BLaER1 treated with 17β-estradiol and CSF1 and Interleukin-3, amounts not matched to agents 10 nM and 100 nM (cell line): ENCODE data around the gene PRR23E.

Experiments used
- H3K27ac ChIP-seq, 11 experiments: shearing (Covaris generic); formaldehyde crosslinking; 2 replicates each; pipeline ENCODE4 v1.8.1; 2022
- H3K27me3 ChIP-seq, 11 experiments: shearing (Covaris generic); formaldehyde crosslinking; 2 replicates each; pipeline ENCODE4 v1.8.1; 2022
- H3K36me3 ChIP-seq, 11 experiments: shearing (Covaris generic); formaldehyde crosslinking; 2 replicates each; pipeline ENCODE4 v1.8.1; 2022
- H3K4me1 ChIP-seq, 10 experiments: shearing (Covaris generic); formaldehyde crosslinking; 2 replicates each; pipeline ENCODE4 v1.8.1; 2022
- H3K4me2 ChIP-seq, 11 experiments: shearing (Covaris generic); formaldehyde crosslinking; 2 replicates each; pipeline ENCODE4 v1.8.1; 2022
- H3K4me3 ChIP-seq, 10 experiments: shearing (Covaris generic); formaldehyde crosslinking; 2 replicates each; pipeline ENCODE4 v1.8.1; 2022
- H3K9ac ChIP-seq, 11 experiments: shearing (Covaris generic); formaldehyde crosslinking; 2 replicates each; pipeline ENCODE4 v1.8.1; 2022
- H3K9me3 ChIP-seq, 11 experiments: shearing (Covaris generic); formaldehyde crosslinking; replicated peaks in 1 of 11; 2 replicates each; pipeline ENCODE4 v1.8.1; 2022
- H4K20me1 ChIP-seq, 11 experiments: shearing (Covaris generic); formaldehyde crosslinking; 2 replicates each; pipeline ENCODE4 v1.8.1; 2022
- Cebpa-rat ChIP-seq, 11 experiments: shearing (Covaris generic); IDR thresholded peaks; 2 replicates each; pipeline ENCODE4 v1.8.1; 2022

PRR23E gene

GRCh38 chr3:127220497-127220896, 27.6 kb downstream of the PRR23E start:
- peaks cover 0 to 7% (median 0%) of the 10 kb centered on the region in 11 experiments; a peak in 1 of 22 replicates for H3K36me3 ChIP-seq
- no peak overlapping the region for H3K4me3 ChIP-seq
- peak overlapping the region; percentile 65 to 91 (median 88) for H3K4me2 ChIP-seq
- no peak for TF ChIP-seq Cebpa-rat (IDR thresholded peaks at IDR 0.05)
- H4K20me1 ChIP-seq: no peaks in the 10 kb centered on the region
- H3K4me1 ChIP-seq: peaks cover 80 to 91% (median 90%) of the 10 kb centered on the region in 10 experiments
- H3K27ac ChIP-seq: peak overlapping the region in 2 of 11 experiments; percentile 18 to 78; a peak in 2 of 22 replicates
- H3K9me3 ChIP-seq: peaks cover 11 to 13% (median 12%) of the 10 kb centered on the region in 11 experiments; a peak in 21 of 22 replicates
- peaks cover 23 to 46% (median 32%) of the 10 kb centered on the region in 11 experiments; a peak in 21 of 22 replicates for H3K27me3 ChIP-seq
- peak overlapping the region in 4 of 11 experiments; percentile 1 to 38 (median 13); a peak in 4 of 22 replicates for H3K9ac ChIP-seq

- Histone ChIP-seq H3K4me3 (peak overlapping the region in 3 of 10 experiments; percentile 17 to 24 (median 22); a peak in 1 of 20 replicates), H4K20me1 (no peaks in the 10 kb centered on the region), H3K27ac (peak overlapping the region in 5 of 11 experiments; percentile 18 to 78 (median 67); a peak in 7 of 22 replicates), H3K27me3 (peaks cover 23 to 44% (median 32%) of the 10 kb centered on the region in 11 experiments; a peak in 21 of 22 replicates), H3K9me3 (peaks cover 16 to 18% (median 17%) of the 10 kb centered on the region in 11 experiments; a peak in 21 of 22 replicates), H3K4me2 (peak overlapping the region; percentile 65 to 91 (median 88)), H3K4me1 (peaks cover 75 to 86% (median 84%) of the 10 kb centered on the region in 10 experiments), H3K36me3 (peaks cover 0 to 7% (median 0%) of the 10 kb centered on the region in 11 experiments; a peak in 1 of 22 replicates), H3K9ac (peak overlapping the region in 4 of 11 experiments; percentile 1 to 38 (median 13); a peak in 4 of 22 replicates)
- no peak for TF ChIP-seq Cebpa-rat (IDR thresholded peaks at IDR 0.05)
Measured at GRCh38 chr3:127221037-127221436, 28.1 kb downstream of the PRR23E start.

DNA sequence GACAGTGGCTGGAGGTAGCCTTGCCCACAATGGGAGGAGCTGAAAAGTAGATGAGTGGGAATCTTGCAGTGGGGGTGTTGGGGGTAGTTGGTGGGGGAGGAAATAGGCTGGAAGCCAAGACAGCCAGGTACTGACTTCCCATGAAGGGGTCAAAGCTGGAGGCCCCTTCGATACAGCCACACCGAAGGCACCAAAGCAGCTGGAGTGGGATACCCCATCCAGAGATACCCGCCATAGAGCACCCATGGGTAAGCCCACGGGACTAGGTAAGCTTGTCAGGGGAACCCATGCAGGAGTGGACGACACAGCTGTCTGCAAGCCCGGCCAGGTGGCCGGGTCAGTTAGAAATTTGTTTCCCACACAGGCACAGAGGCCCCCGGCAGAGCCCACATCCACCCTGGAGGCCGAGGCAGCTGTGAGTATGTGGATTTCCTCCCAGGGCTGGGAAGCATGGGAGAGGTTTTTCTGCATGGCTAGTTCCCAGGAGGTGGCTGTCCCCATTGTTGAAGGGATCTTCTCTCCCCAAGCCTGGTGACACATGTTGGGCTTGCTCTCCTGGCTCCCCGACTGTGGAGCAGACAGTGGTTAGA, 28.6 kb downstream of the PRR23E start:
- Histone ChIP-seq H3K4me2 (peak overlapping the region; percentile 65 to 91 (median 88)), H3K27me3 (peaks cover 23 to 39% (median 29%) of the 10 kb centered on the region in 11 experiments; a peak in 21 of 22 replicates), H3K4me3 (peak overlapping the region in 3 of 10 experiments; percentile 17 to 24 (median 22); a peak in 3 of 20 replicates), H3K36me3 (peaks cover 0 to 7% (median 0%) of the 10 kb centered on the region in 11 experiments; a peak in 1 of 22 replicates), H3K27ac (peak overlapping the region in 6 of 11 experiments; percentile 18 to 78 (median 67); a peak in 8 of 22 replicates), H3K4me1 (peaks cover 72 to 84% (median 79%) of the 10 kb centered on the region in 10 experiments), H3K9ac (peak overlapping the region in 4 of 11 experiments; percentile 1 to 38 (median 13); a peak in 4 of 22 replicates), H3K9me3 (peaks cover 20 to 23% (median 22%) of the 10 kb centered on the region in 11 experiments), H4K20me1 (no peaks in the 10 kb centered on the region)
- no peak for TF ChIP-seq Cebpa-rat (IDR thresholded peaks at IDR 0.05)

GRCh38 chr3:127222163-127222562, 29.2 kb downstream of the PRR23E start:
- H3K4me1 ChIP-seq: peaks cover 67 to 78% (median 73%) of the 10 kb centered on the region in 10 experiments
- no peaks in the 10 kb centered on the region for H4K20me1 ChIP-seq
- no peak for TF ChIP-seq Cebpa-rat (IDR thresholded peaks at IDR 0.05)
- peaks cover 0 to 7% (median 0%) of the 10 kb centered on the region in 11 experiments; a peak in 1 of 22 replicates for H3K36me3 ChIP-seq
- peaks cover 19 to 33% (median 23%) of the 10 kb centered on the region in 11 experiments; a peak in 21 of 22 replicates for H3K27me3 ChIP-seq
- peak overlapping the region in 4 of 10 experiments; percentile 17 to 24 (median 20); a peak in 4 of 20 replicates for H3K4me3 ChIP-seq
- H3K4me2 ChIP-seq: peak overlapping the region; percentile 65 to 91 (median 88); a peak in 21 of 22 replicates
- peaks cover 22 to 28% (median 26%) of the 10 kb centered on the region in 11 experiments for H3K9me3 ChIP-seq
- 0 out of 22 replicates have a peak overlapping the region, but pooled peaks of 3 of the 11 experiments have one; percentile 1 to 9 (median 2) for H3K9ac ChIP-seq
- H3K27ac ChIP-seq: peak overlapping the region in 6 of 11 experiments; percentile 8 to 78 (median 67); a peak in 8 of 22 replicates

GRCh38 chr3:127222664-127223063, 29.7 kb downstream of the PRR23E start:
- no peaks in the 10 kb centered on the region for H4K20me1 ChIP-seq
- peaks cover 0 to 7% (median 0%) of the 10 kb centered on the region in 11 experiments; a peak in 1 of 22 replicates for H3K36me3 ChIP-seq
- 0 out of 22 replicates have a peak overlapping the region, but pooled peaks of 2 of the 11 experiments have one; percentile 9 to 18 for H3K9ac ChIP-seq
- peak overlapping the region in 6 of 11 experiments; percentile 8 to 78 (median 67); a peak in 8 of 22 replicates for H3K27ac ChIP-seq
- peaks cover 22 to 28% (median 26%) of the 10 kb centered on the region in 11 experiments for H3K9me3 ChIP-seq
- peak overlapping the region in 2 of 10 experiments; percentile 14 to 17; a peak in 1 of 20 replicates for H3K4me3 ChIP-seq
- peaks cover 62 to 73% (median 68%) of the 10 kb centered on the region in 10 experiments for H3K4me1 ChIP-seq
- H3K4me2 ChIP-seq: peak overlapping the region; percentile 65 to 91 (median 88); a peak in 21 of 22 replicates
- no peak for TF ChIP-seq Cebpa-rat (IDR thresholded peaks at IDR 0.05)
- peaks cover 14 to 28% (median 18%) of the 10 kb centered on the region in 11 experiments; a peak in 21 of 22 replicates for H3K27me3 ChIP-seq

- no peaks in the 10 kb centered on the region for H4K20me1 ChIP-seq
- peak overlapping the region in 8 of 10 experiments; percentile 1 to 57 (median 19); a peak in 9 of 20 replicates for H3K4me3 ChIP-seq
- H3K36me3 ChIP-seq: peaks cover 0 to 7% (median 0%) of the 10 kb centered on the region in 11 experiments; a peak in 1 of 22 replicates
- TF ChIP-seq Cebpa-rat (IDR thresholded peaks at IDR 0.05): no peak
- peaks cover 0 to 14% (median 3%) of the 10 kb centered on the region in 11 experiments; a peak in 15 of 22 replicates for H3K27me3 ChIP-seq
- peak overlapping the region in 8 of 11 experiments; percentile 5 to 57 (median 38); a peak in 12 of 22 replicates for H3K9ac ChIP-seq
- H3K4me2 ChIP-seq: peak overlapping the region; percentile 65 to 91 (median 88)
- H3K9me3 ChIP-seq: peaks cover 22 to 28% (median 26%) of the 10 kb centered on the region in 11 experiments
- peaks cover 52 to 59% (median 55%) of the 10 kb centered on the region in 10 experiments for H3K4me1 ChIP-seq
- H3K27ac ChIP-seq: peak overlapping the region in 10 of 11 experiments; percentile 48 to 81 (median 72); a peak in 21 of 22 replicates
Measured at GRCh38 chr3:127224118-127224517, 31.2 kb downstream of the PRR23E start.

DNA sequence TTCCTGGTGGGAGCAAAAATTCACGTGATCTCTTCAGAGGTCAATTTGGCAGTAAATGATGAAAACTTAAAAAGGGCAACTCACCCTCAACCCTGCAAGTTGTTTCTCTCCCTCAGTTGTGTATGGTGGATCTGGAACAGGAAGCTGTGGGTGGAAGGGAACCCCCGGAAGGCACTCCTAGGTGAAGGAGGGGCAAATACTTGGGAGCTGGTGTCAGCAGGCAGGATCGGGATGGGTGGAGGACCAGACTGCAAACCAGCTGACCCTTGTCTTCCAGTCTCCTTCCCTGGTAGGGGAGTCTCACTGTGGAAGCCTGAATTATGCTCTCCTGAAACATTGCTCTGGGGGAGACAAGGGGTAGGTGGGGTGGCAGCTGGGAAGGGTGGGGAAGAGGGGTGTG, 33.5 kb downstream of the PRR23E start:
- H4K20me1 ChIP-seq: no peaks in the 10 kb centered on the region
- no peak overlapping the region for H3K4me3 ChIP-seq
- peaks cover 23 to 36% (median 28%) of the 10 kb centered on the region in 11 experiments for H3K9me3 ChIP-seq
- H3K27ac ChIP-seq: no peak overlapping the region
- no peak overlapping the region for H3K9ac ChIP-seq
- peaks cover 0 to 7% (median 0%) of the 10 kb centered on the region in 11 experiments; a peak in 1 of 22 replicates for H3K36me3 ChIP-seq
- H3K4me1 ChIP-seq: peaks cover 34 to 41% (median 38%) of the 10 kb centered on the region in 10 experiments
- no peak for TF ChIP-seq Cebpa-rat (IDR thresholded peaks at IDR 0.05)
- H3K27me3 ChIP-seq: peaks cover 0 to 4% (median 0%) of the 10 kb centered on the region in 11 experiments; a peak in 2 of 22 replicates
- H3K4me2 ChIP-seq: peak overlapping the region in 5 of 11 experiments; percentile 11 to 37 (median 29); a peak in 5 of 22 replicates
